CD14-positive monocyte (primary cell): ENCODE results near the gene SLC25A51. TPM values are rescaled to one million over a fixed set of nuclear protein-coding genes. Genes with fewer than 3 reads are reported as not detected.

Experiments
- DNase-seq, 3 donors: peaks; one replicate each; pipeline ENCODE4 v3.0.0-alpha.2; 2011 to 2022
- H2AFZ ChIP-seq: 2 replicates; pipeline ENCODE4 v1.6.0; 2012; ENCODE audit warnings: mild to moderate bottlenecking, low read depth, low read length, inconsistent platforms; ENCODE audit not compliant: insufficient read depth, poor library complexity, severe bottlenecking
- H3K27ac ChIP-seq, 2 donors: 1 replicate in 1 of 2; 2 replicates in 1 of 2; pipeline ENCODE4 v1.5.1; 2012 to 2013; ENCODE audit warnings: low read length in 2 of 2, control low read depth in 1 of 2, inconsistent platforms in 1 of 2, low read depth in 1 of 2, mild to moderate bottlenecking in 1 of 2
- H3K27me3 ChIP-seq, 2 donors: one replicate each; pipeline versions ENCODE4 v1.6.0 to v1.6.1; 2011 to 2013; ENCODE audit warnings: low read length in 2 of 2; ENCODE audit not compliant: control insufficient read depth in 2 of 2, insufficient read depth in 2 of 2
- H3K36me3 ChIP-seq, 2 donors: replicated peaks in 1 of 2; 1 replicate in 1 of 2; 2 replicates in 1 of 2; pipeline versions ENCODE4 v1.5.1 to v1.6.1; 2012 to 2013; ENCODE audit warnings: low read length in 2 of 2, control low read depth in 1 of 2, inconsistent platforms in 1 of 2, mild to moderate bottlenecking in 1 of 2; ENCODE audit not compliant: insufficient read depth in 2 of 2, control insufficient read depth in 1 of 2
- H3K4me1 ChIP-seq, 2 donors: 1 replicate in 1 of 2; 2 replicates in 1 of 2; pipeline versions ENCODE4 v1.5.1 to v1.6.1; 2012 to 2013; ENCODE audit warnings: low read length in 2 of 2, control low read depth in 1 of 2, inconsistent platforms in 1 of 2, mild to moderate bottlenecking in 1 of 2, moderate library complexity in 1 of 2; ENCODE audit not compliant: insufficient read depth in 2 of 2, control insufficient read depth in 1 of 2
- H3K4me2 ChIP-seq: replicated peaks from 2 replicates; pipeline ENCODE3; 2012; ENCODE audit warnings: low read length, moderate library complexity, mild to moderate bottlenecking; ENCODE audit not compliant: poor library complexity, severe bottlenecking; ENCODE audit errors: extremely low read depth
- H3K4me3 ChIP-seq, 3 experiments: fragments of 200-600 bp in 1 of 3; sonication (generic) in 1 of 3; replicated peaks in 1 of 3; 1 replicate in 2 of 3; 2 replicates in 1 of 3; pipeline ENCODE4 v1.5.1; 2011 to 2013; ENCODE audit warnings: low read length in 3 of 3, mild to moderate bottlenecking in 3 of 3, control low read depth in 2 of 3, low read depth in 2 of 3, inconsistent platforms in 1 of 3, moderate library complexity in 1 of 3
- H3K79me2 ChIP-seq: 2 replicates; pipeline ENCODE4 v1.6.0; 2012; ENCODE audit warnings: mild to moderate bottlenecking, control low read depth, inconsistent platforms, low read length, moderate library complexity; ENCODE audit not compliant: insufficient read depth
- H3K9ac ChIP-seq: 2 replicates; pipeline ENCODE4 v1.6.0; 2017; ENCODE audit warnings: low read length, mild to moderate bottlenecking; ENCODE audit not compliant: insufficient read depth, poor library complexity, severe bottlenecking
- H3K9me3 ChIP-seq, 2 donors: replicated peaks in 1 of 2; 1 replicate in 1 of 2; 2 replicates in 1 of 2; pipeline versions ENCODE4 v1.5.1 to v1.6.1; 2012 to 2013; ENCODE audit warnings: low read length in 2 of 2, control low read depth in 1 of 2; ENCODE audit not compliant: control insufficient read depth in 1 of 2, insufficient read depth in 1 of 2
- H4K20me1 ChIP-seq: 2 replicates; pipeline ENCODE4 v1.6.0; 2012; ENCODE audit warnings: mild to moderate bottlenecking, low read length, control low read depth, moderate library complexity; ENCODE audit not compliant: insufficient read depth
- H3K27ac Mint-ChIP-seq, 7 donors: one replicate each; pipeline ENCODE4 v1.8.0; 2020; ENCODE audit warnings: mild to moderate bottlenecking in 7 of 7, mixed read lengths in 7 of 7, moderate library complexity in 6 of 7, inconsistent platforms in 2 of 7
- H3K27me3 Mint-ChIP-seq, 3 donors: one replicate each; pipeline ENCODE4 v1.8.0; 2021 to 2022; ENCODE audit warnings: low read depth in 3 of 3, mild to moderate bottlenecking in 3 of 3, mixed read lengths in 3 of 3, moderate library complexity in 3 of 3, inconsistent platforms in 1 of 3
- H3K36me3 Mint-ChIP-seq, 2 donors: one replicate each; pipeline ENCODE4 v1.8.0; 2020; ENCODE audit warnings: mixed read lengths in 2 of 2, inconsistent platforms in 1 of 2, mild to moderate bottlenecking in 1 of 2
- H3K4me1 Mint-ChIP-seq: one replicate; pipeline ENCODE4 v1.8.0; 2020; ENCODE audit warnings: mild to moderate bottlenecking, mixed read lengths
- H3K4me3 Mint-ChIP-seq, 2 donors: one replicate each; pipeline ENCODE4 v1.8.0; 2020; ENCODE audit warnings: mild to moderate bottlenecking in 2 of 2, mixed read lengths in 2 of 2, moderate library complexity in 1 of 2
- H3K9me3 Mint-ChIP-seq, 7 donors: one replicate each; pipeline ENCODE4 v1.8.0; 2020 to 2022; ENCODE audit warnings: mixed read lengths in 7 of 7, mild to moderate bottlenecking in 6 of 7, moderate library complexity in 6 of 7, inconsistent platforms in 2 of 7
- CTCF ChIP-seq: fragments of 200-600 bp; IDR thresholded peaks from one replicate; pipeline ENCODE4 v1.8.0; 2022; ENCODE audit warnings: antibody characterized with exemption, mild to moderate bottlenecking
- WGBS: methylation state at CpG from one replicate; pipeline ENCODE4 v1.1.5; 2013; ENCODE audit warnings: missing lambda C conversion rate; ENCODE audit not compliant: insufficient coverage; 5-methylcytosine and 5-hydroxymethylcytosine counted together
- intact Hi-C, 2 donors: fragments of 100-400 bp; cut with micrococcal nuclease; formaldehyde crosslinking; loops; one replicate each; pipeline versions ENCODE4 v1.15.0 to v1.15.1; 2023
- polyA plus RNA-seq, 3 donors: library from polyadenylated mRNA; depleted of rRNA in 1 of 3; unstranded in 2 of 3; stranded (reverse) in 1 of 3; fragments of 300-500 nt in 2 of 3; fragments of >200 nt in 1 of 3; fragmentation: Illumina TruSeq in 2 of 3; gene quantifications; 1 replicate in 2 of 3; 2 replicates in 1 of 3; pipeline ENCODE4 v1.2.3, GENCODE V29; 2012 to 2021

SLC25A51 gene
- polyA plus RNA-seq, 3 donors, result 5.9 to 12.4 (median 8.9) TPM

GRCh38 chr9:37859043-37859442 is 44.9 kb downstream of the SLC25A51 start:
- intact Hi-C loops, result no loop called here
- H2AFZ ChIP-seq, result no peak overlapping the region
- H4K20me1 ChIP-seq, result no peaks in the 10 kb centered on the region
- H3K4me3 Mint-ChIP-seq, result no peak overlapping the region
- H3K9me3 Mint-ChIP-seq, result no peaks in the 10 kb centered on the region
- no peak overlapping the region for H3K27ac Mint-ChIP-seq
- H3K9me3 ChIP-seq, result no peaks in the 10 kb centered on the region
- peaks cover 60 to 98% of the 10 kb centered on the region in 2 donors for H3K36me3 ChIP-seq
- H3K4me2 ChIP-seq, result no peak overlapping the region
- no peak overlapping the region for H3K27ac ChIP-seq
- no peak for TF ChIP-seq CTCF
- no peaks in the 10 kb centered on the region for H3K27me3 ChIP-seq
- H3K79me2 ChIP-seq, result no peaks in the 10 kb centered on the region
- DNase-seq, result no peak
- no peaks in the 10 kb centered on the region for H3K27me3 Mint-ChIP-seq
- no peaks in the 10 kb centered on the region for H3K4me1 Mint-ChIP-seq
- H3K9ac ChIP-seq, result no peak overlapping the region
- no CpG with 5 or more reads among the region's 1 CpG for WGBS
- no peaks in the 10 kb centered on the region for H3K4me1 ChIP-seq
- H3K36me3 Mint-ChIP-seq, result peaks cover 53 to 69% of the 10 kb centered on the region in 2 donors
- H3K4me3 ChIP-seq, result no peak overlapping the region

- Histone ChIP-seq H3K9me3 (no peaks in the 10 kb centered on the region), H3K36me3 (peaks cover 49 to 83% of the 10 kb centered on the region in 2 donors), H3K4me2 (no peak overlapping the region), H3K27ac (no peak overlapping the region), H3K4me3 (no peak overlapping the region), H3K4me1 (no peaks in the 10 kb centered on the region), H3K27me3 (no peaks in the 10 kb centered on the region), H2AFZ (no peak overlapping the region), H3K9ac (no peak overlapping the region), H4K20me1 (no peaks in the 10 kb centered on the region), H3K79me2 (no peaks in the 10 kb centered on the region)
- no peak for DNase-seq
- no peaks in the 10 kb centered on the region for H3K27me3 Mint-ChIP-seq
- H3K4me1 Mint-ChIP-seq, result no peaks in the 10 kb centered on the region
- no peak overlapping the region for H3K27ac Mint-ChIP-seq
- WGBS, result no CpG with 5 or more reads among the region's 1 CpG
- intact Hi-C loops, result no loop called here
- peaks cover 44 to 62% of the 10 kb centered on the region in 2 donors for H3K36me3 Mint-ChIP-seq
- no peaks in the 10 kb centered on the region for H3K9me3 Mint-ChIP-seq
- no peak overlapping the region for H3K4me3 Mint-ChIP-seq
- no peak for TF ChIP-seq CTCF
Measured at GRCh38 chr9:37856551-37856950, 47.4 kb downstream of the SLC25A51 start.
